Measurements from ENCODE around the gene APOL6.
"Not testable (repeated sequence)": the region's sequence is repeated elsewhere in the genome, so short reads cannot be mapped to it uniquely, and the experiment has no call there.

The APOL6 gene

DNA sequence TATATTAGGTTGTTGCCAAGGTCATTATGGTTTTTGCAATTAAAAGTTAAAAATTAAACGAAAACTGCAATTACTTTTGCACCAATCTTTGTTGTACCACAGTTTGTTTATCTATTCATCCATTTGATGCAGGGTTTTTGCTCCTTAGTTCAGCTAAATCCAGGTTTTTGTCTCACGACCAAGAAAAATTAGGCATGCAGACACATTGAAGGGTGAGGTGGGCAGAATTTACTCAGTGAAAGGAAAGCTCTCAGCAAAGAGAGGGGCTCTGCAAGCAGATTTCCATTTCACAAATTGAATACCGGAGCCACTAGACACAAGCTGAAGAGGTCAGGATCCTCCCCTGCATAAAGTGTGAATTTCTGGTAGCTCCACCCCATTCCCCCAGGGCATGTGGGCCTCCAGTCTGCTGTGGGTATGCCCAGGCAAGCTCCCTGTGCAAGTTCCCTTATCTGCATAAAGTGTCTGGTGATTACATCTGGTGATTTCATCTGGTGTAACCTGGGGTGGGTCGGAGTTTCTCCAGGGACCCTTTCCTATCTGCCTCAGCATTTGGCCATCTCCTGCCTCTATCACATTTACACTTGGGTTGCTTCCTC, 33.3 kb downstream of the APOL6 start:
- no peak for DNase-seq

DNA sequence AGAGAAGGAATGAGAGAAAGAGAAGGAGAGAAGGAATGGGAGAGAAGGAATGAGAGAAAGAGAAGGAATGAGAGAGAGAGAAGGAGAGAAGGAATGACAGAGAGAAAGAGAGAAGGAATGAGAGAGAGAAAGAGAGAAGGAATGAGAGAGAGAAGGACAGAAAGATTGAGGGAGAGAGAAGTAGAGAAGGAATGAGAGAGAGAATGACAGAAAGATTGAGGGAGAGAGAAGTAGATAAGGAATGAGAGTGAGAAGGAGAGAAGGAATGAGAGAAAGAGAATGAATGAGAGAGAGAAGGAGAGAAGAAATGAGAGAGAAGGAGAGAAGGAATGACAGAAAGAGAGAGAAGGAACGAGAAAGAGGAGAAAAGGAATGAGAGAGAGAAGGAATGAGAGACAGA, 35.3 kb downstream of the APOL6 start:
- no peak for DNase-seq

DNA sequence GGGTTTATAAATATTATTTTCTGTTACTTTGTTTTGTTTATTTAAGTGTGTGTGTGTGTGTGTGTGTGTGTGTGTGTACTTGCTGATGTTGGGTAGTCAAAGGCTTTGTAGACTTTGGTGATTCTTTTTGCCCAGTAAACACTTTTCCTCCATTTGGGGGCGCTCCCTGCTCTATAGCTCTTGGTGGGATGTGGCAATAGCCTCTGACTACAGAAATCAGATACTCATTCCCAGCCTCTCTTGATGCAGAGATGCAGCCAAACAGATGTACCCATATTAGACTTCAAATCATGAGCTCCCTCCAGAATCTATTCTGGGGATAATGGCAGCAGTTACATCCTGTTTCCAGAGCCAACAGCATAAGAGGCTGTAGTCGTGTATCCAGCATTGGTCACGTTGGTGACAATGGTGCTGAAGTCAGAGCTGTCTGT, 36.0 kb downstream of the APOL6 start:
- peak; percentile 45 for DNase-seq

DNA sequence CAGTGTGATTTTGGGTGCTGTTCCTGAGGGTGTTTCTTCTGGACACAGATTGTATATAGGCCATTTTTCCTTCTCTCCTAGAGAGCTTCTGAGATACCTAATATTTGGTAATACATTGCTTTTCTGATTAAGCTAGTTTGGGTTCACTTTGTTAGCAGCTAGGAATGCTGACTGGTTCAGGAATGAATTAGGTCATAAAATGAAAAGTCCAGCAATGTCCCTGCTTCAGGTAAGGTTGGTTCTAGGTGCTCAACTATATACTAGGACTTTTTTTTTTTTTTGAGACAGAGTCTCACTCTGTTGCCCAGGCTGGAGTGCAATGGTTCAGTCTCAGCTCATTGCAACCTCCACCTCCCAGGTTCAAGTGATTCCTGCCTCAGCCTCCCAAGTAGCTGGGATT, 36.5 kb downstream of the APOL6 start:
- DNase-seq, result no peak

DNA sequence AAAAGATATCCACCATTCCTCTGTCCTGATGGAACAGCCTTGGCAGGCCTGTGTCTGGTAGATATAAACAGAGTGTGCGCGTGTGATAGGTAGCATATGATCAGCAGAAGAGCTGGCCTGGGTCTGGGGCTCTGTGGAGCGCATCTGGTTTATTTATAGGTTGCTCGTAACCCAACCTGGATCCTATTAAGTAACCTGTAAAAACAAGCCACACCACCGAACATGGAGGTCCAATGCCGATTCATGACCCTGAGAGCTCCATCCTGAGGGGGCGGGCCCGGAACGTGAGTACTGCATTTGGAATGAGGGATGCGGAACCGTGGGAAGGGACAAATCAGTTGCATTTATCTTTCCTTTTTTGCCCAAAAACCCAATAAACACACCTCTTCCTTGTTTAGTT, 37.5 kb downstream of the APOL6 start:
- no peak for DNase-seq

DNA sequence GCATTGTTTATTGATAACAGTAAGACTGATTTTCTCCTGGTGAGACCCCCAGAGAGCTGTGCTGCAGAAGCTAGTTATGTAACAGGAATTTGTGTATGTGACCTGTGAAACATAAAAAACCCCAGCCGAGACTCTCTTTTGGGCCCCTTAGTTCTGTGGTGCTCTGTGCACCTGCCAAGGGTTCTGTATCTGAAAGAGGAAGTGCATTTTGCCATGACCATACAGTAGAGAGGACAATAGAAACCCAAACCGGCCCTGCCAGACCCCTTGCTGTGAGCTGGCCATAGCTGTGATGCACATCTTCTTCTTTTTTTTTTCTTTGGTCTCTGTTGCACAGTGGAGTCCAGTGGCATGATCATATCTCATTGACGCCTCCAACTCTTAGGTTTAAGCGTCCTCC, 38.1 kb downstream of the APOL6 start:
- no peak for DNase-seq

DNA sequence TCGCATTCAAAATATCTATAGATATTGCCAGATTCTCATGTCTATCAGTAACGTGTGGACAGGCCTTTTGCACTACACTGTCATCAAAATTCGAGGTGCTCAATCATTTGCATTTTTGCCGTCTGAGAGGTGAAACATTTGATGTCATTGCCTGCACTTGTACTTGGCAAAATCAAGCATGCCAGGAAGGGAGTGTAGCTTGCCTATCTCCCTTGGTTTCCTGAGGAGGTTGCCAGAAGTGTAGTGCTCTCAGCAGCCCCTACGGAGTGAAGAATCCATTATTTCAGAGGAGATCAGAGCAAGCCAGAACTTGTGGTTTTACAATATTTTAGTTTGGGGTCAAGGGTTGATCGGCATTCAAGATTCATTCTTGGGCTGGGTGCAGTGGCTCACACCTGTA, 39.2 kb downstream of the APOL6 start:
- DNase-seq, result no peak

DNA sequence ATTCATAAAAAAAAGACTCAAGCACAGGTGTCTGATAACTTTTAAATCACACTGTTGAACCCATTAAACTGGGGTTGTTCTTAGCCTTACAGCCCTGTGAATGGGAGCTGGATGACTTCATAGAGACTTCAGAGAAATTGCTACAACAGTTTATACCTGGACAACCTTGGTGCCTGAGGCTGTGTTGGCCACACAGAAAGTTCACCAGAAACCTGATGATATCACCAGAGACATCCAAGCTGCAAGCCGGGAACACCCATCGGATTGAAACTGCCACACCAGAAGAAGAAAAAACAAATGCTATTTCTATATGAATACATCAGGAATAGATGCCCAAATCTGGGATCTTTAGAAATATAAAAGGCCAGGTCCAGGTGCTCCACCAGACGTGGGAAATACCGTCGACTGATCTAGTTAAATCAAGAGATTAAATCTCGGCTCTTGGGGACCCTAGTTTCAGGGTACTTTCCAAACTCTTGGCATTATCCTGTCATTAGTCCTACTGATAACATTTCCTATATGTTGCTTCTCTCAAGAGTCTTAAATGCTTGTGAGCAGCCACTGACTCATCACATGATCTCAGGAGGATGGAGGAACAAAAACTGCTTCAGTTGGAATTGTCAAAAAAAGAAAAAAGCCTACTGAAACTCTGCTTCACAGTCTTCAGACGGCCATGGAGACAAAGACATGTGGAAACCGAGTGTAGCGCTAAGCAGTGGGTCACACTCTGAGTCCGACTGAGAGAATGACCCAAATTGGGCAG, 40.8 kb downstream of the APOL6 start:
- no peak for DNase-seq

DNA sequence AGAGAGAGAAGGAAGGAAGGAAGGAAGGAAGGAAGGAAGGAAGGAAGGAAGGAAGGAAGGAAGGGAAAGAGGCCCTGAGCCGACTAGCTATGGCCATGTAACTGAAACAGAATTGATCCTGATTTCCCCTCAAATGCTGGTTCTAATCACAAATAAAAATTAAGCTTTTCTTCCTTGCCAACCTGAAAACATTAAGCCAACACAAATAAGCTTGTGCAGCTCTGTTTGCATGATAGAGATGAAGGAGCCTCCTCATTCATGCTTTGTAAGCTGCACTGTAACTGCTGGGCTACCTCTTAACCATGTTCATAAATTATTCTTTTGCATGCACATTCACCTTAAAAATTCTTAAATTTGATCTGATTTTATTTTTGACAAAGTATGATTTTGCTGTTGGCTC, 41.8 kb downstream of the APOL6 start:
- DNase-seq, result no peak

DNA sequence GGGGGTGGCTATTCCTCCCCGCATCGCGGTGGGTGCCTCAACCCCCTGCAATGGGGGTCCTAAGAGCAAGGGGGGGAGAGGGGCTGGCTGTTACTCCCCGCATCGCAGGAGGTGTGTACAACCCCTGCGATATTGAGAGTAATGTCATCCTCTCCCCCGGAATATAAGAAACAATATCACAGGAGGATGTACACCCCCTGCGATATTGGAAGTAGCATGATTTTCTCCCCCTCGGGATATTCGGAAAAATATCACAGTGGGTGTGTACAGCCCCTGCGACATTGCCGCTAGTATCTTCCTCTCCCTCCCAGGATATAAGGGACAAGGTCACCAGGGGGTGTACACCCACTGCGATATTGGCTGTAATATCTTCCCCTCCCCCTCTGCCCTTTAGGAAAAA, 47.0 kb downstream of the APOL6 start:
- DNase-seq, result no peak

DNA sequence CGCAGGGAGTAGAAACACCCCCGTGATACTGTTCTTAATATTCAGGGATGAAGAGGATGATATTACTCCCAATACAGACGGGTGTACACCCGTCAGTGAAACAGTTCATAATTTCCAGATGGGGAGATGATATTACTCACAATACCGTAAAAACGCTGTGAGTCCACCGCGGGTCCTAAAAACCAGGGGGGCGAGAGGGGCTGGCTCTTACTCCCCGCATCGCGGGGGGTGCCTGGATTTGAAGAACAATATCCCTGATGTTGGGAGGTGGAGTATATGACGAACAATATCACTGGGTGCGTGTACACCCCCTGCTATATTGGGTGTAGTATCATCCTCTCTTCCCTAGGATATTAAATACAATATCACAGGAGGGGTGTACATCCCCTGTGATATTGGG, 48.9 kb downstream of the APOL6 start:
- DNase-seq, result no peak

DNA sequence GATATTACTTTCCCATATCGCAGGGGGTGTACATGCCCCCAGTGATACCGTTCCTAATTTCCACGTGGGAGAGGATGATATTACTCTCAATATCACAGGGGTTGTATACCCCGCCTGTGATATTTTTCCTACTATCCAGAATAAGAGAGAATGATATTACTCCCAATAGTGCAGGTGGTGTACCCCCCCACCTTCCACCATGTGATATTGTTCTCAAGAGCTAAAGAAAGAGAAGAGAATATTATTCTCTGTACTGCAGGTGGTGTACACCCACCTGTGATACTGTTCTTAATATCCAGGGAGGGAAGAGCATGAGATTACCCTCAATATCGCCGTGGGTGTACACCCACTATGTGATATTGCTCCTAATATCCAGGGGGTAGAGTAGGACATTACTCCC, 51.6 kb downstream of the APOL6 start:
- not testable (repeated sequence) for DNase-seq

DNA sequence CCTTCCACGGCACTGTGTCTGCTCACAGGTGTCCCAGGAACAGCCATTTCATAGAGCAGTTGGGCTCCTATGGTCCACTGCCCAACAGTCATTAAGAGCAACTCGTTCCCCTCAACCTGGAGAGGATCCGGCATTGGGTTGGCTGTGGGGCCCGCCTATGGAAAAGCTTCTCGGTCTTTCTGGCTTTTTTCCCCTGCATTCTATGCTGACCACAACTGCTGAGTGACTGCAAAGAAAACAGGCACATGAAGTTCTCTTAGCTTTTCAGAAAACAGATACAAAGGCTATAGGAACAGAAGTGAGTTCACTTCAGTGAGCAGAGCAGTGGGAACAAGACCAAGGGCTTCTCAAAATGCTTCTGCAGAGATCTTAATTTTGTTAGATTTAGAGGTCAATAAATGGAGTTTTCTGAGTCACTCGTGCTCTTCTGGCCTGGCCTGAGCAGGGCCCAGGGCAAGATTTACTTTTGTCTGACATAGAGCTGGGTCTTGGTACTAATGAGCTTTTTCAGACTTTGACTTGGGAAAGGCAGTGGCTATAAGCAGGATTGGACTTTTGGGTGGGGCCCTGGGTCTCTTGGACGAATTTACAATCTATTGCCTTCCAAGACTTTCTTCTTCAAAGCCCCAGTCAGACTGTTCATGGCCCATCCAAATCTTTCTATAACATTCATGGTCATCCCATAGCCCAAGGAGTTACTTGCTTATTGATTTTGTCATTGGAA, 55.8 kb downstream of the APOL6 start:
- DNase-seq, result no peak

DNA sequence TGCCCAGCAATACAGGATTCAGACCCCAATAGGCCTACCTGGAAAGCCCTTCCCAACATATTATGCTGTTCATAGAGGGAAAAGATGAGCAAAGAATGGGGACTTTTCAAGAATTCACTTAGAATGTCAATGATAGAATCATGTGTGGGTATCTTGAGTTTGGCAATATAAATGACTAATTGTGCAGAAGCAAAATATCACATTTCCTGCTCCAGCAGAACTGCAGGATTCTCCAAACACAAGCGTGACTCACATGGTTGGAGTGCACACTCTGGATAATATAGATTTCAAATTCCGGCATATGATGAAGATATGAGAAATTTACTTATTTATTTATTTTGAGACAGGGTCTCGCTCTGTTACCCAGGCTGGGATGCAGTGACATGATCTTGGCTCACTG, 56.9 kb downstream of the APOL6 start:
- no peak for DNase-seq

DNA sequence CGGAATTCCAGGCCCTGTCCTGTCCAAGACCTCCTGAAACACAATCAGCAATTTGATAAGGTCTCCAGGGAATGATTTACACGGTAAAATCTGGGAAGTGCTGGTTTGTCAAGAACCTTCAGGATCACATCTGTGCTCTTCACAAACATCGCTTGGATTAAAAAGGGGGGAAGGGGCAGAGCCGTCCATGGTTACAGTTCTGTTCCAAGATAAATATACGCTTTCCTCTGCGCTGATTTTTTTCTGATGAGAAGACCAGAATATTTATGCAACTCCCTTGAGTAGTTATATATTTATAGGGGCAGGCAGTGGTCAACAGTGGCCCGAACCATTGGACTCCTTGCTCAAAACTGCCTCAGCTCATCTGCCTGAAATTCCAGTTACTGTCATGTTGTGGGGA, 60.2 kb downstream of the APOL6 start:
- DNase-seq, result no peak

DNA sequence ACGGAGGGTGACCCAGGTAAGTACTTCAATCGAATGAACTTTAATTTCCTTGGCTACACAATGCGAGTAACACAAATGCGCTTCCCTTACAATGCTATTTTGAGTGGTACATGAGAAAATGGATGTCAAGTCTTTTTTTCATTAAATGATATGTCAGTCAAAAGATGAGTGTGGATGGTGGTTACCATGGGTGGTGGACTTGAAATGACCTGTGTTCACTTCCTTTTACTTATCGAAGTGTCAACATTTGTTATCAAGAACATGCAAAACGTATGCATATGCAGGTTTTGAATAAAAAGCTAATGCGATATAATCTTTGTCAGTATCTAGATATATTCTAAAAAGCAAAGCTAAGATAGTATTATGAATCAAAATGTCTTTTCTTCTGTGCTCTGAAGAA, 60.7 kb downstream of the APOL6 start:
- no peak for DNase-seq

DNA sequence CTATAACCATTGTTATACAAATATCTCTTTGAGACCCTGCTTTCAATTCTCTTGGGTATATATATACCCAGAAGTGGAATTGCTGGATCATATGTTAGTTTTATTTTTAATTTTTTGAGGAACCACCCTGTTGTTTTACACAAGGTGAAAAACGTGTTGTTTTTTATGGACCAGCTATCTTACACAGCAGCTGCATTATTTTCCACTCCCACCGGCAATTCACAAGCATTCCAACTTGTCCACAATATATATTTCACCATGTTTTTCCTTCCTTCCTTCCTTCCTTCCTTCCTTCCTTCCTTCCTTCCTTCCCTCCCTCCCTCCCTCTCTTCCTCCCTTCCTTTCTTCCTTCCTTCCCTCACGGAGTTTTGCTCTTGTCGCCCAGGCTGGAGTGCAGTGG, 63.1 kb downstream of the APOL6 start:
- DNase-seq, result no peak

DNA sequence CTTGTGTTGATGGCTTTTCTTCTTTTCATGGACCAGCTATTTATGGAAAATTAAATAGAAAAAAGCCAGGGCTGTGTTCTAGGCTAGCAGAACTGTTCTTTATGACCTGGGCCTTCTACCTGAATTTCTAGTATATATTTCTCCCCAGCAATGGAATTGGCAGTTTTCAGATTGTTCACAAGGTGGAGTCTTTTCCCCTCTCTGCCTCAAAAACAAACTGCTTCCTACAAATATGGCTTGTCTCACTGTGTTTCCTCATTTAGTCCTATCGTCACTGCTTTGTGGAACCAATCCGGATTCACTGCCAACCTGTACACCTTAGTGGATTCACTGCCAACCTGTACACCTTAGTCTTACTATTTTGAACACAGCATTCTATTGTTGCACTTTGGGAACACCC, 64.4 kb downstream of the APOL6 start:
- DNase-seq, result peak; percentile 56

DNA sequence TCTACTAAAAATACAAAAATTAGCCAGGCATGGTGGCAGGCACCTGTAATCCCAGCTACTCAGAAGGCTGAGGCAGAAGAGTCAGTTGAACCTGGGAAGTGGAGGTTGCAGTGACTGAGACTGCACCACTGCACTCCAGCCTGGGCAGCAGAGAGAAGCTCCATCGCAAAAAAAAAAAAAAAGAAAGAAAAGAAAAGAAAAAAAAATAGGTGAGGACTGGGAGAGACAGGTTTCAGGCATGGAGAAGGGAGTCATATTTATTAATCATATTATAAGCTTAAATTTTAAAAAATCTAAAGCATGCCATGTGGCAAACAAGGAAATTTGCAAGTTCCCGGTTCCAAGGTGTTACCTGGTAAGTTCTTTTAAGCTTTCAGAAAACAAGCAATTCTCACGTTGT, 69.3 kb downstream of the APOL6 start, which contains the start of gene APOL5:
APOL5 (plus strand) TSS at position 301 of the 400 bp plus-strand sequence; CDS start at position 301, 0 bp downstream.
- no peak for DNase-seq

Measured in OCI-M1 (cell line).